Kidney (tissue), 14 donors: ENCODE data around the gene SLC22A23. TPM values are rescaled to one million over a fixed set of nuclear protein-coding genes. Genes with fewer than 3 reads are reported as not detected.
A peak's percentile ranks its signal among the peaks of the same experiment; 100 is the strongest.

Source experiments
- DNase-seq, 5 donors: peaks; one replicate each; pipeline ENCODE4 v3.0.0-alpha.2; 2013 to 2020
- FAIRE-seq: peaks from 2 replicates; lab custom pipeline; 2012; peaks lifted over from hg19 to GRCh38; lab: Jason Lieb, UNC
- H3K27ac ChIP-seq, 2 donors: one replicate each; pipeline ENCODE4 v1.7.0; 2013; ENCODE audit warnings: low read depth in 2 of 2, low read length in 2 of 2, inconsistent platforms in 1 of 2
- H3K27me3 ChIP-seq: one replicate; pipeline ENCODE4 v1.7.1; 2013; ENCODE audit warnings: low read length, inconsistent platforms; ENCODE audit not compliant: control insufficient read depth, insufficient read depth
- H3K36me3 ChIP-seq, 3 donors: one replicate each; pipeline versions ENCODE4 v1.7.0 to v1.7.1; 2013; ENCODE audit warnings: low read length in 3 of 3, control low read depth in 1 of 3, inconsistent platforms in 1 of 3; ENCODE audit not compliant: insufficient read depth in 3 of 3, control insufficient read depth in 2 of 3
- H3K4me1 ChIP-seq, 3 donors: one replicate each; pipeline versions ENCODE4 v1.7.0 to v1.7.1; 2013; ENCODE audit warnings: low read length in 3 of 3, inconsistent platforms in 1 of 3, low read depth in 1 of 3; ENCODE audit not compliant: control insufficient read depth in 2 of 3, insufficient read depth in 2 of 3
- H3K4me3 ChIP-seq, 3 donors: one replicate each; pipeline versions ENCODE4 v1.7.0 to v1.8.1; 2013; ENCODE audit warnings: low read length in 3 of 3, control low read depth in 1 of 3, inconsistent platforms in 1 of 3
- H3K9ac ChIP-seq, 3 donors: one replicate each; pipeline versions ENCODE4 v1.7.0 to v1.7.1; 2013; ENCODE audit warnings: low read length in 3 of 3, control low read depth in 1 of 3, inconsistent platforms in 1 of 3
- H3K9me3 ChIP-seq, 3 donors: one replicate each; pipeline versions ENCODE4 v1.7.0 to v1.7.1; 2013; ENCODE audit warnings: low read length in 3 of 3, control low read depth in 1 of 3, inconsistent platforms in 1 of 3; ENCODE audit not compliant: control insufficient read depth in 2 of 3, insufficient read depth in 1 of 3
- intact Hi-C: fragments of 100-400 bp; cut with DNase I; formaldehyde crosslinking; loops from one replicate; pipeline ENCODE4 v1.11.1; 2022
- polyA plus RNA-seq: library from polyadenylated mRNA; stranded (reverse); fragments of 350-450 nt; fragmentation: Illumina TruSeq; extraction: RNeasy Lipid Tissue Mini Kit (QIAGEN cat#74804); gene quantifications from one replicate; pipeline ENCODE4 v1.2.3, GENCODE V29; 2014; ENCODE audit warnings: low read depth, low replicate concordance; ENCODE audit not compliant: insufficient read depth
- total RNA-seq: library from RNA; stranded (reverse); fragmentation: NEBNext Ultra II Directional; extraction: Animal tissue kit (Norgen Biotek cat#: 25700); gene quantifications from one replicate; pipeline ENCODE4 v1.2.1, GENCODE V29; 2021
- TF ChIP-seq, protein P1 (sequence below): IDR thresholded peaks from 3 replicates; pipeline ENCODE4 v1.5.1; 2012; ENCODE audit warnings: mild to moderate bottlenecking, moderate library complexity, borderline replicate concordance; ENCODE audit not compliant: insufficient read depth; ENCODE audit errors: extremely low read depth
- donor health status: control.
- donor health status: control.
- donor health status: control.
- donor health status: control.
- donor health status: control.
- donor health status: DM: yes; HTN: yes; CAD: no.
- donor health status: Normal renal cell carcinoma (clear cell type).

Gene SLC22A23
- total and polyA plus RNA-seq, 2 donors from 2014 or later = 5.3 to 5.7 TPM

DNA sequence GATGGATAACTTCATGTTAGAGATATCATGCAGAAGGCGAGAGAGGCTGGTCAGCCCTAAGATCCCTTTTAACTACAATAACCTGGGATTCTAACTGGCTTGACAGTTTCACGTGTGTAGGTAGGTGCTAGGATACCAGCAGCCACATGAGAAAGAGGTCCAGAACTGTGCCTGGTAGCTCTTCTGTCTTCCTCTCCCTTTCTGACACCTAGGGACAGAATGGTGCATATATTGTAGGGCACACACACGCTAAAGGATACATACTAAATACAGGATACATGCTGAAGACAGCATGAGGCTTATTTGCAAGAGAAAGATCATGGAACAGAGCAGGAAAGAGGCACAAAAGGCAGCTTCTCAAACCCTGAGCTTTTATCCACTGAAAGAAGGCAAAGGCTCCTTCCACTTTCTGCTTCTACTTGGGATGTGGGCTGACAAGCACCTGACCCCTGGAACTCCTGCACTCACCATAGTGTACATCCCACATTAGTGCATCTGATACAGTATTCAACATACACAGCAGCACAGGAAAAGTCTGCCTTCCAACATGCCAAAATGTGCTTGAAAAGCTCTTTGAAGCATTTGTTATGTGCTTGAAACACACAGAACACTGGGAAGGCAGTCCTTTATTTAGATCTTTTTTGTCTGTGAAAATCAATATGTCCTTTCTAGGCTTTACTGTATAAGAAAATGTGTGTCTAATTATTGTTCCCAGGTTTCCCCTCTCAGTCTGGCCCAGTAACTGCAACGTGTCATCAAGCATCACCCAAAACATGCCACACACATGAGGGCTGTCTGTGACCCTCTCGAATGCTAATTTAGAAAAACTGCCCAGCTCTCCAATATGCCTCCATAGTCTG lies 3.2 kb downstream of the SLC22A23 start:
- Histone ChIP-seq H3K4me3 (peak overlapping the region; percentile 8 to 81 (median 72)), H3K27me3 (peaks cover 14% of the 10 kb centered on the region), H3K27ac (no peak overlapping the region), H3K9ac (no peak overlapping the region), H3K4me1 (peaks cover 3 to 21% (median 3%) of the 10 kb centered on the region in 3 donors), H3K9me3 (no peaks in the 10 kb centered on the region), H3K36me3 (no peaks in the 10 kb centered on the region)
- DNase-seq (no peak), FAIRE-seq (no peak)
- TF ChIP-seq, protein P1, sequence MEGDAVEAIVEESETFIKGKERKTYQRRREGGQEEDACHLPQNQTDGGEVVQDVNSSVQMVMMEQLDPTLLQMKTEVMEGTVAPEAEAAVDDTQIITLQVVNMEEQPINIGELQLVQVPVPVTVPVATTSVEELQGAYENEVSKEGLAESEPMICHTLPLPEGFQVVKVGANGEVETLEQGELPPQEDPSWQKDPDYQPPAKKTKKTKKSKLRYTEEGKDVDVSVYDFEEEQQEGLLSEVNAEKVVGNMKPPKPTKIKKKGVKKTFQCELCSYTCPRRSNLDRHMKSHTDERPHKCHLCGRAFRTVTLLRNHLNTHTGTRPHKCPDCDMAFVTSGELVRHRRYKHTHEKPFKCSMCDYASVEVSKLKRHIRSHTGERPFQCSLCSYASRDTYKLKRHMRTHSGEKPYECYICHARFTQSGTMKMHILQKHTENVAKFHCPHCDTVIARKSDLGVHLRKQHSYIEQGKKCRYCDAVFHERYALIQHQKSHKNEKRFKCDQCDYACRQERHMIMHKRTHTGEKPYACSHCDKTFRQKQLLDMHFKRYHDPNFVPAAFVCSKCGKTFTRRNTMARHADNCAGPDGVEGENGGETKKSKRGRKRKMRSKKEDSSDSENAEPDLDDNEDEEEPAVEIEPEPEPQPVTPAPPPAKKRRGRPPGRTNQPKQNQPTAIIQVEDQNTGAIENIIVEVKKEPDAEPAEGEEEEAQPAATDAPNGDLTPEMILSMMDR = no peak
- intact Hi-C loops = no loop called here

DNA sequence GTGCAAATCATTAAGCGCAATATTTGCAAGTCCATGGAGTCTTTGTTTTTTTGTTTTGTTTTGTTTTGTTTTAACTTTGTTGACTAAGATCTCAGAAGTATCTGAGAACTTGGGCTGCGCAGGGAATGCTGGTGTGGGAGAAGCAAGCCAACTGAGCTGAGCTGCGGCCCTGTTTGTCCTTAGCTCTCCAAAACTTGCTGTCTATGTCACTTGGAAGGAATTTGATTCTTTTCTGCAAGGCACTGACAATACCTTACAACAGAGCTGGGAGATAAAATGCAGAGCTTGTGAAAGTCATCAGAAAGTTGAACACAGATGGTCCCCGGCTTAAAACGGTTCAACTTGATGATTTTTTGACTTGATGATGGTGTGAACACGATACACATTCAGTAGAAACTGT lies 5.4 kb downstream of the SLC22A23 start:
- no peak for DNase-seq
- H3K9ac ChIP-seq = no peak overlapping the region
- TF ChIP-seq, protein P1 = no peak
- intact Hi-C loops = no loop called here
- H3K27ac ChIP-seq = no peak overlapping the region
- no peaks in the 10 kb centered on the region for H3K9me3 ChIP-seq
- H3K4me3 ChIP-seq = no peak overlapping the region
- peaks cover 14% of the 10 kb centered on the region for H3K27me3 ChIP-seq
- peaks cover 3 to 18% (median 3%) of the 10 kb centered on the region in 3 donors for H3K4me1 ChIP-seq
- no peaks in the 10 kb centered on the region for H3K36me3 ChIP-seq
- FAIRE-seq = no peak

- H3K36me3 ChIP-seq = no peaks in the 10 kb centered on the region
- TF ChIP-seq, protein P1 = no peak
- H3K27ac ChIP-seq = no peak overlapping the region
- no peaks in the 10 kb centered on the region for H3K9me3 ChIP-seq
- intact Hi-C loops = no loop called here
- H3K4me3 ChIP-seq = no peak overlapping the region
- DNase-seq (no peak), FAIRE-seq (no peak)
- peaks cover 14% of the 10 kb centered on the region for H3K27me3 ChIP-seq
- H3K4me1 ChIP-seq = peaks cover 3 to 18% (median 3%) of the 10 kb centered on the region in 3 donors
- H3K9ac ChIP-seq = no peak overlapping the region
Observed at GRCh38 chr6:3450888-3451287, 6.0 kb downstream of the SLC22A23 start.
